GM12875 (cell line): ENCODE results near the gene SLC44A1.

Experiments used
- H3K4me3 ChIP-seq: one replicate; pipeline ENCODE4 v1.5.1; 2011; ENCODE audit warnings: low read depth, low read length, control low read depth
- CTCF ChIP-seq: IDR thresholded peaks from 2 replicates; pipeline ENCODE4 v1.5.1; 2011; ENCODE audit warnings: low read depth, mild to moderate bottlenecking, control low read depth, inconsistent platforms, low read length, moderate library complexity, borderline replicate concordance; ENCODE audit not compliant: insufficient read depth

SLC44A1 gene

GRCh38 chr9:105206821-105207699, 37.4 kb upstream of the SLC44A1 start:
- no peak for TF ChIP-seq CTCF
- no peak overlapping the region for H3K4me3 ChIP-seq

- TF ChIP-seq CTCF: no peak
- H3K4me3 ChIP-seq: no peak overlapping the region
Observed at GRCh38 chr9:105216440-105217178, 27.8 kb upstream of the SLC44A1 start.

GRCh38 chr9:105218673-105219072, 25.8 kb upstream of the SLC44A1 start:
- no peak overlapping the region for H3K4me3 ChIP-seq

GRCh38 chr9:105219291-105219805, 25.1 kb upstream of the SLC44A1 start:
- no peak overlapping the region for H3K4me3 ChIP-seq
- TF ChIP-seq CTCF: no peak

More at GRCh38 chr9:105218673-105219072, 25.8 kb upstream of the SLC44A1 start:
- no peak for TF ChIP-seq CTCF

- no peak overlapping the region for H3K4me3 ChIP-seq
- no peak for TF ChIP-seq CTCF
Observed at GRCh38 chr9:105220451-105220850, 24.0 kb upstream of the SLC44A1 start.

- no peak for TF ChIP-seq CTCF
- no peak overlapping the region for H3K4me3 ChIP-seq
Observed at GRCh38 chr9:105223544-105224140, 20.8 kb upstream of the SLC44A1 start.
